Osteocyte (in vitro differentiated cells): Measurements from ENCODE around the gene SHOX. TPM values are rescaled to one million over a fixed set of nuclear protein-coding genes. Genes with fewer than 3 reads are reported as not detected.
A peak's percentile ranks its signal among the peaks of the same experiment; 100 is the strongest.

Experiments used
- DNase-seq: peaks from one replicate; pipeline ENCODE4 v3.0.0; 2021; ENCODE audit warnings: mixed read lengths; ENCODE audit not compliant: unreplicated experiment; ENCODE audit errors: extremely low spot score
- H3K27ac Mint-ChIP-seq: one replicate; pipeline ENCODE4 v1.8.0; 2021; ENCODE audit warnings: mild to moderate bottlenecking, mixed read lengths; ENCODE audit not compliant: unreplicated experiment
- H3K27me3 Mint-ChIP-seq: one replicate; pipeline ENCODE4 v1.8.0; 2021; ENCODE audit warnings: mixed read lengths; ENCODE audit not compliant: unreplicated experiment
- H3K36me3 Mint-ChIP-seq: one replicate; pipeline ENCODE4 v1.8.0; 2021; ENCODE audit warnings: mixed read lengths; ENCODE audit not compliant: unreplicated experiment
- H3K4me1 Mint-ChIP-seq: one replicate; pipeline ENCODE4 v1.8.0; 2021; ENCODE audit warnings: mixed read lengths; ENCODE audit not compliant: unreplicated experiment
- H3K4me3 Mint-ChIP-seq: one replicate; pipeline ENCODE4 v1.8.0; 2021; ENCODE audit warnings: mild to moderate bottlenecking, moderate library complexity, mixed read lengths; ENCODE audit not compliant: unreplicated experiment
- H3K9me3 Mint-ChIP-seq: one replicate; pipeline ENCODE4 v1.8.0; 2021; ENCODE audit warnings: mixed read lengths; ENCODE audit not compliant: unreplicated experiment
- CTCF ChIP-seq: fragments of 200-600 bp; sonication (generic); IDR thresholded peaks from 2 replicates; pipeline ENCODE4 v1.5.0; 2021; ENCODE audit warnings: antibody characterized with exemption, mild to moderate bottlenecking, moderate library complexity
- total RNA-seq: library from RNA; stranded (reverse); gene quantifications from 2 replicates; pipeline ENCODE4 v1.2.1, GENCODE V29; 2021

Gene SHOX
- total RNA-seq, 1 donor from 2014 or later, result not detected

DNA sequence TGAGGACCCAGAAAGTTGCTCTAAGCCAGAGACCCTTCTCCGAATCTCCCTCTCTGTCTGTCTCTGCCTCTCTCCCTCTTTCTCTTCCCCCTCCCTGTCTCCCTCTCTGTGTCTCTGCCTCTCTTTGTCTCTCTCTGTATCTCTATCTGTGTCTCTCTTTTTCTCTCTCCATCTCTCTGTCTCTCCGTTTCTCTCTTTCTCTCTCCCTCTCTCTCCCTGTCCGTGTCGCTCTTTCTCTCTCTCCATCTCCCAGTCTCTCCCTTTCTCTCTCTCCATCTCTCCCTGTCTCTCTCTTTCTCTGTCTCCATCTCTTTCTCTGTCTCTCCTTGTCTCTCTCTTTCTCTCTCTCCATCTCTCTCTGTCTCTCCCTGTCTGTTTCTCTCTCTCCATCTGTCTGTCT is 2.6 kb upstream of the SHOX start:
- no peak for TF ChIP-seq CTCF
- Mint-ChIP-seq H3K4me1 (peaks cover 15% of the 10 kb centered on the region), H3K27me3 (peaks cover 81% of the 10 kb centered on the region), H3K4me3 (no peak overlapping the region), H3K27ac (no peak overlapping the region), H3K36me3 (no peaks in the 10 kb centered on the region), H3K9me3 (no peaks in the 10 kb centered on the region)
- no peak for DNase-seq

DNA sequence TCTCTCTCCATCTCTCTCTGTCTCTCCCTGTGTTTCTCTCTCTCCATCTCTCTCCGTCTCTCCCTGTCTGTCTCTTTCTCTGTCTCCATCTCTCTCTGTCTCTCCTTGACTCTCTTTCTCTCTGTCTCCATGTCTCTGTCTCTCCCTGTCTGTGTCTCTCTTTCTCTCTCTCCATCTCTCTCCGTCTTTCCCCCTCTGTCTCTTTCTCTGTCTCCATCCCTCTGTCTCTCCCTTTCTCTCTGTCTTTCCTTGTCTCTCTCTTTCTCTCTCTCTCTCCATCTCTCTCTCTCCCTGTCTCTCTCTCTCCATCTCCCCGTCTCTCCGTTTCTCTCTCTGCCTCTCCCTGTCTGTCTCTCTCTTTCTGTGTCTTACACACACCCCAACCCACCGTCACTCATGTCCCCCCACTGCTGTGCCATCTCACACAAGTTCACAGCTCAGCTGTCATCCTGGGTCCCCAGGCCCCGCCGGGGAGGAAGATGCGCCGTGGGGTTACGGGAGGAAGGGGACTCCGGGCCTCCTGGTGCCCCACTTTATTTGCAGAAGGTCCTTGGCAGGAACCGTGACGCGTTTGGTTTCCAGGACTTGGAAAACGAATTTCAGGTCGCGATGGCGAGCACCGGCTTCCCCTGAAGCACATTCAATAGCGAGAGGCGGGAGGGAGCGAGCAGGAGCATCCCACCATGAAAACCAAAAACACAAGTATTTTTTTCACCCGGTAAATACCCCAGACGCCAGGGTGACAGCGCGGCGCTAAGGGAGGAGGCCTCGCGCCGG is 1.2 kb upstream of the SHOX start:
- H3K4me1 Mint-ChIP-seq, result peaks cover 7% of the 10 kb centered on the region
- H3K27me3 Mint-ChIP-seq, result peaks cover 82% of the 10 kb centered on the region
- H3K4me3 Mint-ChIP-seq, result no peak overlapping the region
- H3K36me3 Mint-ChIP-seq, result no peaks in the 10 kb centered on the region
- no peak overlapping the region for H3K27ac Mint-ChIP-seq
- no peaks in the 10 kb centered on the region for H3K9me3 Mint-ChIP-seq
- no peak for TF ChIP-seq CTCF
- DNase-seq, result peak; percentile 80

- H3K4me1 Mint-ChIP-seq, result peaks cover 6% of the 10 kb centered on the region
- H3K4me3 Mint-ChIP-seq, result no peak overlapping the region
- no peaks in the 10 kb centered on the region for H3K36me3 Mint-ChIP-seq
- H3K27me3 Mint-ChIP-seq, result peaks cover 79% of the 10 kb centered on the region
- DNase-seq, result peak; percentile 83
- TF ChIP-seq CTCF, result no peak
- no peaks in the 10 kb centered on the region for H3K9me3 Mint-ChIP-seq
- no peak overlapping the region for H3K27ac Mint-ChIP-seq
Measured at GRCh38 chrX:630007-630611, 482 bp upstream of the SHOX start.

- H3K4me3 Mint-ChIP-seq, result no peak overlapping the region
- no peak for TF ChIP-seq CTCF
- peaks cover 74% of the 10 kb centered on the region for H3K27me3 Mint-ChIP-seq
Measured at GRCh38 chrX:631802-632365, 1.3 kb downstream of the SHOX start.

GRCh38 chrX:632366-633042 is 1.9 kb downstream of the SHOX start:
- Mint-ChIP-seq H3K27ac (no peak overlapping the region), H3K36me3 (no peaks in the 10 kb centered on the region), H3K27me3 (peaks cover 74% of the 10 kb centered on the region)

More at GRCh38 chrX:631802-632365, 1.3 kb downstream of the SHOX start:
- Mint-ChIP-seq H3K4me1 (peaks cover 3% of the 10 kb centered on the region), H3K9me3 (no peaks in the 10 kb centered on the region), H3K27ac (no peak overlapping the region), H3K36me3 (no peaks in the 10 kb centered on the region)
- DNase-seq, result peak; percentile 83

More at GRCh38 chrX:632366-633042, 1.9 kb downstream of the SHOX start:
- H3K9me3 Mint-ChIP-seq, result no peaks in the 10 kb centered on the region
- peaks cover 3% of the 10 kb centered on the region for H3K4me1 Mint-ChIP-seq
- no peak for TF ChIP-seq CTCF
- DNase-seq, result peak; percentile 62
- no peak overlapping the region for H3K4me3 Mint-ChIP-seq
